ENCODE results near the gene SH3BP5. TPM values are rescaled to one million over a fixed set of nuclear protein-coding genes. Genes with fewer than 3 reads are reported as not detected.

The SH3BP5 gene
- total and polyA plus RNA-seq, 2 donors (not counting 1 experiment from before 2014, with no cell fraction given) = 6.7 to 12.9 TPM

GRCh38 chr3:15377961-15378791 lies 45.8 kb upstream of the SH3BP5 start:
- peaks cover 2% of the 10 kb centered on the region for H3K4me1 ChIP-seq (ENCODE audit: control insufficient read depth, extremely low read depth, insufficient read depth, low read length)
- no peaks in the 10 kb centered on the region for H4K20me1 ChIP-seq (ENCODE audit: control insufficient read depth, extremely low read depth, insufficient read depth, low read length)
- H2AFZ ChIP-seq (ENCODE audit: low read length) = peak overlapping the region; percentile 99
- peak overlapping the region; percentile 64 for H3K4me2 ChIP-seq (ENCODE audit: extremely low read depth, insufficient read depth, low read length)
- no peaks in the 10 kb centered on the region for H3K79me2 ChIP-seq (ENCODE audit: control insufficient read depth, insufficient read depth, low read length)
- H3K9me3 ChIP-seq (ENCODE audit: control insufficient read depth, insufficient read depth, low read depth, low read length) = no peaks in the 10 kb centered on the region
- TF ChIP-seq EZH2 (IDR thresholded peaks at IDR 0.05; ENCODE audit: low read length, missing control alignments) = no peak
- TF ChIP-seq CTCF (conservative IDR thresholded peaks at IDR 0.05 in 1 of 2, IDR thresholded peaks at IDR 0.05 in 1 of 2; ENCODE audit: low read depth in 1 of 2, low read length in 2 of 2) = peak; percentile 74 to 82
- peak overlapping the region; percentile 2 for H3K9ac ChIP-seq (ENCODE audit: insufficient read depth, low read length)
- peak overlapping the region; percentile 79 for H3K27ac ChIP-seq (ENCODE audit: insufficient read depth, low read length)
- H3K27me3 ChIP-seq (ENCODE audit: control insufficient read depth, insufficient read depth, low read length) = no peaks in the 10 kb centered on the region
- DNase-seq (ENCODE audit: low read depth in 2 of 2) = peak; percentile 91 to 95
- H3K4me3 ChIP-seq (replicated peaks in 1 of 4; ENCODE audit: control extremely low read depth in 1 of 4, insufficient read depth in 1 of 4, low read depth in 3 of 4, low read length in 4 of 4) = no peak overlapping the region
- H3K36me3 ChIP-seq (ENCODE audit: control insufficient read depth, insufficient read depth, low read length) = no peaks in the 10 kb centered on the region

GRCh38 chr3:15375461-15376000 lies 43.1 kb upstream of the SH3BP5 start:
- no peak overlapping the region for H3K9ac ChIP-seq (ENCODE audit: insufficient read depth, low read length)
- DNase-seq (ENCODE audit: low read depth in 2 of 2) = no peak
- H3K79me2 ChIP-seq (ENCODE audit: control insufficient read depth, insufficient read depth, low read length) = no peaks in the 10 kb centered on the region
- no peak overlapping the region for H2AFZ ChIP-seq (ENCODE audit: low read length)
- H3K27ac ChIP-seq (ENCODE audit: insufficient read depth, low read length) = no peak overlapping the region
- H3K36me3 ChIP-seq (ENCODE audit: control insufficient read depth, insufficient read depth, low read length) = no peaks in the 10 kb centered on the region
- TF ChIP-seq CTCF (conservative IDR thresholded peaks at IDR 0.05 in 1 of 2, IDR thresholded peaks at IDR 0.05 in 1 of 2; ENCODE audit: low read depth in 1 of 2, low read length in 2 of 2) (no peak), EZH2 (IDR thresholded peaks at IDR 0.05; ENCODE audit: low read length, missing control alignments) (no peak)
- no peaks in the 10 kb centered on the region for H3K9me3 ChIP-seq (ENCODE audit: control insufficient read depth, insufficient read depth, low read depth, low read length)
- no peaks in the 10 kb centered on the region for H3K27me3 ChIP-seq (ENCODE audit: control insufficient read depth, insufficient read depth, low read length)
- peaks cover 2% of the 10 kb centered on the region for H3K4me1 ChIP-seq (ENCODE audit: control insufficient read depth, extremely low read depth, insufficient read depth, low read length)
- no peak overlapping the region for H3K4me2 ChIP-seq (ENCODE audit: extremely low read depth, insufficient read depth, low read length)
- no peaks in the 10 kb centered on the region for H4K20me1 ChIP-seq (ENCODE audit: control insufficient read depth, extremely low read depth, insufficient read depth, low read length)
- no peak overlapping the region for H3K4me3 ChIP-seq (replicated peaks in 1 of 4; ENCODE audit: control extremely low read depth in 1 of 4, insufficient read depth in 1 of 4, low read depth in 3 of 4, low read length in 4 of 4)

- no peak overlapping the region for H3K4me3 ChIP-seq (replicated peaks in 1 of 4; ENCODE audit: control extremely low read depth in 1 of 4, insufficient read depth in 1 of 4, low read depth in 3 of 4, low read length in 4 of 4)
- H3K27me3 ChIP-seq (ENCODE audit: control insufficient read depth, insufficient read depth, low read length) = no peaks in the 10 kb centered on the region
- H4K20me1 ChIP-seq (ENCODE audit: control insufficient read depth, extremely low read depth, insufficient read depth, low read length) = no peaks in the 10 kb centered on the region
- no peaks in the 10 kb centered on the region for H3K9me3 ChIP-seq (ENCODE audit: control insufficient read depth, insufficient read depth, low read depth, low read length)
- TF ChIP-seq EZH2 (IDR thresholded peaks at IDR 0.05; ENCODE audit: low read length, missing control alignments) = no peak
- no peak for TF ChIP-seq CTCF (conservative IDR thresholded peaks at IDR 0.05 in 1 of 2, IDR thresholded peaks at IDR 0.05 in 1 of 2; ENCODE audit: low read depth in 1 of 2, low read length in 2 of 2)
- H3K27ac ChIP-seq (ENCODE audit: insufficient read depth, low read length) = no peak overlapping the region
- no peaks in the 10 kb centered on the region for H3K79me2 ChIP-seq (ENCODE audit: control insufficient read depth, insufficient read depth, low read length)
- no peak for DNase-seq (ENCODE audit: low read depth in 2 of 2)
- H3K9ac ChIP-seq (ENCODE audit: insufficient read depth, low read length) = no peak overlapping the region
- no peaks in the 10 kb centered on the region for H3K36me3 ChIP-seq (ENCODE audit: control insufficient read depth, insufficient read depth, low read length)
- H3K4me1 ChIP-seq (ENCODE audit: control insufficient read depth, extremely low read depth, insufficient read depth, low read length) = peaks cover 1% of the 10 kb centered on the region
- H2AFZ ChIP-seq (ENCODE audit: low read length) = no peak overlapping the region
- H3K4me2 ChIP-seq (ENCODE audit: extremely low read depth, insufficient read depth, low read length) = no peak overlapping the region
These were observed 40.5 kb upstream of the SH3BP5 start for GRCh38 chr3:15372918-15373317.

Measured in fibroblast of lung (primary cell).